IMR-90 (cell line): ENCODE results near the gene CHML.

Experiments
- BHLHE40 ChIP-seq: fragments of 150-350 bp; IDR thresholded peaks from 2 replicates; pipeline ENCODE4 v1.6.1; 2016; ENCODE audit warnings: mild to moderate bottlenecking, low read depth, low read length
- CTCF ChIP-seq: conservative IDR thresholded peaks from 2 replicates; pipeline ENCODE4 v1.5.1; 2012; ENCODE audit warnings: mild to moderate bottlenecking, low read depth, low read length, improper control_type of control experiment
- RAD21 ChIP-seq: IDR thresholded peaks from 2 replicates; pipeline ENCODE4 v1.6.1; 2012; ENCODE audit warnings: low read length, improper control_type of control experiment

- TF ChIP-seq CTCF = no peak
- TF ChIP-seq RAD21 = no peak
- TF ChIP-seq BHLHE40 = no peak
These were observed 28.4 kb downstream of the CHML start for GRCh38 chr1:241611736-241612135.
